Measurements from ENCODE around the gene ATG9B.

The ATG9B gene

GRCh38 chr7:151061213-151062110 lies 37.2 kb upstream of the ATG9B start:
- no peaks in the 10 kb centered on the region for H3K9me2 ChIP-seq (replicated peaks; ENCODE audit: insufficient read depth, low read length)
- H3K4me2 ChIP-seq (ENCODE audit: low read depth, low read length) = no peak overlapping the region
- H4K20me1 ChIP-seq (ENCODE audit: insufficient read depth, low read length) = no peaks in the 10 kb centered on the region
- no peaks in the 10 kb centered on the region for H3K27me3 ChIP-seq (replicated peaks; ENCODE audit: insufficient read depth, low read length)
- H3K9me3 ChIP-seq (replicated peaks; ENCODE audit: insufficient read depth, low read length) = no peaks in the 10 kb centered on the region
- no peak overlapping the region for H3K9ac ChIP-seq (ENCODE audit: low read length)
- peaks cover 36% of the 10 kb centered on the region for H3K79me2 ChIP-seq (ENCODE audit: low read length)
- H2AFZ ChIP-seq (ENCODE audit: low read length) = no peak overlapping the region
- TF ChIP-seq CTCF (IDR thresholded peaks at IDR 0.05; ENCODE audit: low read length) (no peak), EZH2phosphoT487 (IDR thresholded peaks at IDR 0.05; ENCODE audit: low read length) (no peak), EZH2 (optimal IDR thresholded peaks at IDR 0.05; ENCODE audit: low read depth, low read length) (no peak)
- no peaks in the 10 kb centered on the region for H3K36me3 ChIP-seq (replicated peaks; ENCODE audit: insufficient read depth, low read length)
- peaks cover 12% of the 10 kb centered on the region for H3F3A ChIP-seq (ENCODE audit: insufficient read depth, low read length)
- no peak overlapping the region for H3K27ac ChIP-seq (ENCODE audit: low read length)
- peaks cover 6% of the 10 kb centered on the region for H3K4me1 ChIP-seq (ENCODE audit: low read length)
- no peak overlapping the region for H3K4me3 ChIP-seq (ENCODE audit: low read length)
- no peak for DNase-seq

- Histone ChIP-seq H3F3A (ENCODE audit: insufficient read depth, low read length) (peaks cover 12% of the 10 kb centered on the region), H3K9me2 (replicated peaks; ENCODE audit: insufficient read depth, low read length) (no peaks in the 10 kb centered on the region), H3K4me2 (ENCODE audit: low read depth, low read length) (peak overlapping the region; percentile 86), H3K9ac (ENCODE audit: low read length) (peak overlapping the region; percentile 66; the same call in 1 of the 2 replicates), H4K20me1 (ENCODE audit: insufficient read depth, low read length) (no peaks in the 10 kb centered on the region), H3K9me3 (replicated peaks; ENCODE audit: insufficient read depth, low read length) (no peaks in the 10 kb centered on the region), H3K79me2 (ENCODE audit: low read length) (peaks cover 36% of the 10 kb centered on the region), H3K27ac (ENCODE audit: low read length) (no peak overlapping the region), H3K4me1 (ENCODE audit: low read length) (peaks cover 6% of the 10 kb centered on the region), H2AFZ (ENCODE audit: low read length) (peak overlapping the region; percentile 88; the same call in 1 of the 2 replicates), H3K27me3 (replicated peaks; ENCODE audit: insufficient read depth, low read length) (no peaks in the 10 kb centered on the region), H3K36me3 (replicated peaks; ENCODE audit: insufficient read depth, low read length) (no peaks in the 10 kb centered on the region), H3K4me3 (ENCODE audit: low read length) (peak overlapping the region; percentile 87)
- TF ChIP-seq CTCF (IDR thresholded peaks at IDR 0.05; ENCODE audit: low read length) = no peak
- no peak for TF ChIP-seq EZH2phosphoT487 (IDR thresholded peaks at IDR 0.05; ENCODE audit: low read length)
- no peak for TF ChIP-seq EZH2 (optimal IDR thresholded peaks at IDR 0.05; ENCODE audit: low read depth, low read length)
- DNase-seq = no peak
These were observed 36.3 kb upstream of the ATG9B start for GRCh38 chr7:151060416-151061212.

- DNase-seq = no peak
- TF ChIP-seq EZH2phosphoT487 (IDR thresholded peaks at IDR 0.05; ENCODE audit: low read length) = no peak
- no peak for TF ChIP-seq EZH2 (optimal IDR thresholded peaks at IDR 0.05; ENCODE audit: low read depth, low read length)
- TF ChIP-seq CTCF (IDR thresholded peaks at IDR 0.05; ENCODE audit: low read length) = no peak
- H3K36me3 ChIP-seq (replicated peaks; ENCODE audit: insufficient read depth, low read length) = no peaks in the 10 kb centered on the region
- H3K79me2 ChIP-seq (ENCODE audit: low read length) = peaks cover 36% of the 10 kb centered on the region
- H3K9me2 ChIP-seq (replicated peaks; ENCODE audit: insufficient read depth, low read length) = no peaks in the 10 kb centered on the region
- peaks cover 12% of the 10 kb centered on the region for H3F3A ChIP-seq (ENCODE audit: insufficient read depth, low read length)
- peaks cover 6% of the 10 kb centered on the region for H3K4me1 ChIP-seq (ENCODE audit: low read length)
- peak overlapping the region; percentile 87 for H3K4me3 ChIP-seq (ENCODE audit: low read length)
- no peaks in the 10 kb centered on the region for H3K9me3 ChIP-seq (replicated peaks; ENCODE audit: insufficient read depth, low read length)
- H3K27me3 ChIP-seq (replicated peaks; ENCODE audit: insufficient read depth, low read length) = no peaks in the 10 kb centered on the region
- H2AFZ ChIP-seq (ENCODE audit: low read length) = peak overlapping the region; percentile 88
- H3K9ac ChIP-seq (ENCODE audit: low read length) = peak overlapping the region; percentile 66; the same call in 1 of the 2 replicates
- peak overlapping the region; percentile 86 for H3K4me2 ChIP-seq (ENCODE audit: low read depth, low read length)
- no peaks in the 10 kb centered on the region for H4K20me1 ChIP-seq (ENCODE audit: insufficient read depth, low read length)
- no peak overlapping the region for H3K27ac ChIP-seq (ENCODE audit: low read length)
These were observed 35.8 kb upstream of the ATG9B start for GRCh38 chr7:151060113-151060415.

Data from MM.1S (cell line).